Measurements from ENCODE around the gene AFTPH.
A peak's percentile ranks its signal among the peaks of the same experiment; 100 is the strongest.

Gene AFTPH

DNA sequence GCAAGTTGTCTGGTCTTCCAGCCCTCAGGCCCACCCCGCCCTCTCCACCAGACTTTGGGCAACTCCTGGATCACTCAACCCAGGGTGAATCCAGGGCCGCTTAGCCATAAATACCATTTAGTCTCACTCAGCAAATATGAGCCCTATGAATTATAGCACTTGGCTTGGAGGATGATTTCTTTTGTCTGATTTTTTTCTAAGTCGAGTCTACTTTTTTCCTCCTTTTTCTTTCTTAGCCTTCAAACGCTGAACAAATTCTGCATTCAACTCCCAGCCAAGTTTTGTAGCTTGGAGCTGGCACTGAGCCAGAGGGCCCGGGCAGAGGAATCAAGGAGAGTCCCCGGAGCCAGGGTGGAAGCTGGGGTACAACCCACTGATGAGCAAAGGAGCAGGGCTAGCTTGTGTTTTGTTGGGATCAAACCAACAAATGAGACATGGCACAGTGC, 80.9 kb downstream of the AFTPH start:
- Histone ChIP-seq H3K4me1 (ENCODE audit: control insufficient read depth, insufficient read depth, low read length) (peaks cover 5% of the 10 kb centered on the region; the same call in 1 of the 2 replicates), H3K36me3 (ENCODE audit: control insufficient read depth in 2 of 2, insufficient read depth in 1 of 2, low read length in 2 of 2) (no peaks in the 10 kb centered on the region), H3K27ac (ENCODE audit: extremely low read depth, low read depth, low read length) (no peak overlapping the region), H3K9me3 (ENCODE audit: control insufficient read depth, insufficient read depth, low read depth, low read length) (no peaks in the 10 kb centered on the region), H3K4me3 (ENCODE audit: low read depth, low read length) (no peak overlapping the region)
- ChIA-PET CTCF (interaction anchor here (0.7 to 1.7 kb wide), 4 partner anchors 10 to 340 kb away, joined by 3 to 5 read pairs (median 4); no protein-coding TSS in a partner anchor), POLR2A (no interaction called here)
- TF ChIP-seq ZNF239 (tag by site-specific recombination; IDR thresholded peaks at IDR 0.05) (no peak), BCL11A (tag by site-specific recombination; IDR thresholded peaks at IDR 0.05; ENCODE audit: low read depth) (no peak), ZNF341 (tag by site-specific recombination; IDR thresholded peaks at IDR 0.05; ENCODE audit: low read depth) (no peak), GLI4 (tag by site-specific recombination; IDR thresholded peaks at IDR 0.05) (no peak), WT1 (tag by site-specific recombination; IDR thresholded peaks at IDR 0.05) (no peak), KLF9 (tag by site-specific recombination; IDR thresholded peaks at IDR 0.05; ENCODE audit: low read depth) (no peak), ZNF473 (tag by site-specific recombination; IDR thresholded peaks at IDR 0.05) (no peak), ZNF514 (tag by site-specific recombination; IDR thresholded peaks at IDR 0.05) (no peak)
- TF ChIP-seq, protein P1, sequence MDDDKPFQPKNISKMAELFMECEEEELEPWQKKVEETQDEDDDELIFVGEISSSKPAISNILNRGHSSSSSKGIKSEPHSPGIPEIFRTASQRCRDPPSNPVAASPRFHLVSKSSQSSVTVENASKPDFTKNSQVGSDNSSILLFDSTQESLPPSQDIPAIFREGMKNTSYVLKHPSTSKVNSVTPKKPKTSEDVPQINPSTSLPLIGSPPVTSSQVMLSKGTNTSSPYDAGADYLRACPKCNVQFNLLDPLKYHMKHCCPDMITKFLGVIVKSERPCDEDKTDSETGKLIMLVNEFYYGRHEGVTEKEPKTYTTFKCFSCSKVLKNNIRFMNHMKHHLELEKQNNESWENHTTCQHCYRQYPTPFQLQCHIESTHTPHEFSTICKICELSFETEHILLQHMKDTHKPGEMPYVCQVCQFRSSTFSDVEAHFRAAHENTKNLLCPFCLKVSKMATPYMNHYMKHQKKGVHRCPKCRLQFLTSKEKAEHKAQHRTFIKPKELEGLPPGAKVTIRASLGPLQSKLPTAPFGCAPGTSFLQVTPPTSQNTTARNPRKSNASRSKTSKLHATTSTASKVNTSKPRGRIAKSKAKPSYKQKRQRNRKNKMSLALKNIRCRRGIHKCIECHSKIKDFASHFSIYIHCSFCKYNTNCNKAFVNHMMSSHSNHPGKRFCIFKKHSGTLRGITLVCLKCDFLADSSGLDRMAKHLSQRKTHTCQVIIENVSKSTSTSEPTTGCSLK (tag by site-specific recombination; IDR thresholded peaks at IDR 0.05) = no peak
- TF ChIP-seq, protein P2, sequence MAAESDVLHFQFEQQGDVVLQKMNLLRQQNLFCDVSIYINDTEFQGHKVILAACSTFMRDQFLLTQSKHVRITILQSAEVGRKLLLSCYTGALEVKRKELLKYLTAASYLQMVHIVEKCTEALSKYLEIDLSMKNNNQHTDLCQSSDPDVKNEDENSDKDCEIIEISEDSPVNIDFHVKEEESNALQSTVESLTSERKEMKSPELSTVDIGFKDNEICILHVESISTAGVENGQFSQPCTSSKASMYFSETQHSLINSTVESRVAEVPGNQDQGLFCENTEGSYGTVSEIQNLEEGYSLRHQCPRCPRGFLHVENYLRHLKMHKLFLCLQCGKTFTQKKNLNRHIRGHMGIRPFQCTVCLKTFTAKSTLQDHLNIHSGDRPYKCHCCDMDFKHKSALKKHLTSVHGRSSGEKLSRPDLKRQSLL (tag by site-specific recombination; IDR thresholded peaks at IDR 0.05) = no peak
- TF ChIP-seq, protein P3, sequence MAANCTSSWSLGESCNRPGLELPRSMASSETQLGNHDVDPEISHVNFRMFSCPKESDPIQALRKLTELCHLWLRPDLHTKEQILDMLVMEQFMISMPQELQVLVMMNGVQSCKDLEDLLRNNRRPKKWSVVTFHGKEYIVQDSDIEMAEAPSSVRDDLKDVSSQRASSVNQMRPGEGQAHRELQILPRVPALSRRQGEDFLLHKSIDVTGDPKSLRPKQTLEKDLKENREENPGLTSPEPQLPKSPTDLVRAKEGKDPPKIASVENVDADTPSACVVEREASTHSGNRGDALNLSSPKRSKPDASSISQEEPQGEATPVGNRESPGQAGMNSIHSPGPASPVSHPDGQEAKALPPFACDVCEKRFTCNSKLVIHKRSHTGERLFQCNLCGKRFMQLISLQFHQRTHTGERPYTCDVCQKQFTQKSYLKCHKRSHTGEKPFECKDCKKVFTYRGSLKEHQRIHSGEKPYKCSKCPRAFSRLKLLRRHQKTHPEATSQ (tag by site-specific recombination; IDR thresholded peaks at IDR 0.05) = no peak
- TF ChIP-seq, protein P4, sequence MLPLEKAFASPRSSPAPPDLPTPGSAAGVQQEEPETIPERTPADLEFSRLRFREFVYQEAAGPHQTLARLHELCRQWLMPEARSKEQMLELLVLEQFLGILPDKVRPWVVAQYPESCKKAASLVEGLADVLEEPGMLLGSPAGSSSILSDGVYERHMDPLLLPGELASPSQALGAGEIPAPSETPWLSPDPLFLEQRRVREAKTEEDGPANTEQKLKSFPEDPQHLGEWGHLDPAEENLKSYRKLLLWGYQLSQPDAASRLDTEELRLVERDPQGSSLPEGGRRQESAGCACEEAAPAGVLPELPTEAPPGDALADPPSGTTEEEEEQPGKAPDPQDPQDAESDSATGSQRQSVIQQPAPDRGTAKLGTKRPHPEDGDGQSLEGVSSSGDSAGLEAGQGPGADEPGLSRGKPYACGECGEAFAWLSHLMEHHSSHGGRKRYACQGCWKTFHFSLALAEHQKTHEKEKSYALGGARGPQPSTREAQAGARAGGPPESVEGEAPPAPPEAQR (tag by site-specific recombination; IDR thresholded peaks at IDR 0.05) = no peak

DNA sequence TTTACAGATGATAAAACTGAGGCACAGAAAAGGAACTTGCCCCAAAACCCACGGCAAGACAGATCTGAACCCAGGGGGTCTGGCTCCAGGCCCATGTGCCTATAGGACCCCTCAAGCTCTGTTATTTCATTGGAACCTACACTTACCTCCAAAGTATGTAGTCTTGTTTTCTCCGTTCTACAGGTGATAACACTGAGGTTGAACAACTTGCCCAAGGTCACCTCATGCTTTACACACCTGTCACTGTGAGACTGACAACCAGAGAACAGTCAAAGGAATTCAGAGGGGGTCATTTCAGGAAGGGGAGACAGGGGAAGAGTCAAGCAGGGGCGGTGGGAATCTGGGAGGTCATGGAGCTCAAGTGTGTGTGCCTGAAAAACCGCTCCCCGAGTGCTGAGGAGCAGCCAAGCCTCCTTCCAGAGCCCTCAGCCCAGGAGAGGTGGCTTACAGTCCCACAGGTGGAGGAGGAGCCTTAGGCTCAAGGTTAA, 81.9 kb downstream of the AFTPH start:
- CTCF ChIA-PET = interaction anchor here (0.9 to 1.7 kb wide), 4 partner anchors 11 to 254 kb away, joined by 3 to 5 read pairs (median 4); partner anchors contain the start of gene SERTAD2
- no peak overlapping the region for H3K27ac ChIP-seq (ENCODE audit: extremely low read depth, low read depth, low read length)
- POLR2A ChIA-PET = interaction anchor here (1.4 kb wide), 1 partner anchor 48 kb away, joined by 4 read pairs; the partner anchor contains the start of gene SERTAD2

More for the DNA sequence above, 81.9 kb downstream of the AFTPH start:
- peak; percentile 71 for TF ChIP-seq SCRT2 (tag by site-specific recombination; IDR thresholded peaks at IDR 0.05)
- TF ChIP-seq, protein P5, sequence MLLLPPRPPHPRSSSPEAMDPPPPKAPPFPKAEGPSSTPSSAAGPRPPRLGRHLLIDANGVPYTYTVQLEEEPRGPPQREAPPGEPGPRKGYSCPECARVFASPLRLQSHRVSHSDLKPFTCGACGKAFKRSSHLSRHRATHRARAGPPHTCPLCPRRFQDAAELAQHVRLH (tag by site-specific recombination; IDR thresholded peaks at IDR 0.05) = no peak
- Histone ChIP-seq H3K4me1 (ENCODE audit: control insufficient read depth, insufficient read depth, low read length) (peaks cover 5% of the 10 kb centered on the region; the same call in 1 of the 2 replicates), H3K4me3 (ENCODE audit: low read depth, low read length) (no peak overlapping the region), H3K36me3 (ENCODE audit: control insufficient read depth in 2 of 2, insufficient read depth in 1 of 2, low read length in 2 of 2) (no peaks in the 10 kb centered on the region), H3K9me3 (ENCODE audit: control insufficient read depth, insufficient read depth, low read depth, low read length) (no peaks in the 10 kb centered on the region)
